GM19324 (cell line): ENCODE measurements around the gene STK32C.
"Not testable (repeated sequence)": the region's sequence is repeated elsewhere in the genome, so short reads cannot be mapped to it uniquely, and the experiment has no call there.

ENCODE experiments used
- ATAC-seq: cut with Tn5 transposase; IDR thresholded peaks from one replicate; pipeline ENCODE4 v1.9.1; 2021; ENCODE audit warnings: mild to moderate bottlenecking, moderate library complexity; ENCODE audit not compliant: unreplicated experiment, low FRiP score

STK32C gene

DNA sequence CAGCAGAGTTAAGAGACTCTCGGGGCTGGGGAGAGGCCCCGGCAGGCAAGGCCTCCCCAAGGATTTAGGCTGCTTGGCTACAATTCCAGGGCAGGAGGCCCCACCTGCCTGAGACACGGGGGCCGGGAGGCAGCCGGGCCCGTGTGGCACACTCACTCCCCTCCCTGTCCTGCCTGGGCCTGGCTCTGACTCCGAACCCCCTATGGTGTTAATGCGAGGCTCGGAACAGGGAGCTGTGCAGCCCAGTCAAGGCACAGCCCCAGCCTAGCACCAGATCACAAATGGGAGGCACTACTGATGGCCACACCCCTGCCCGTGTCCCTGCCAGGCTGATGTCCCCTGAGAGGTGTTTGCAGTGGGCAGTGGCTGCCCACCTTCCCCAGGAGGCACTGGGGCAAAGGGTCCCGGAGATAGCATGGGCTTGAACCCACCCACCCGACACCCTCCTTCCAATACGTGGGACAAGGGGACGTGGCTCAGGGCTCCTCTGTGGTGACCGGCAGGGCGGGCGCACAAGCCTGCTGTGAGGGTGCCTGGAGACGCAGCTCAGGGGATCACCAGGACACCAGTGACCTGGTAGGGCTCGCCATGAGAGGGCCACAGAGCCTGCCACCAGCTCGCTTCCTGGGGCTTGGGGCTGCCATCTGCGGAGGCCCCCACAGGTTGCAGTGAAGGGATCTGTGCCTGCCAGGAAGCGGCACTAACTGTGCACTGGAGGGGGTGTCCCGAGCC, 84.0 kb downstream of the STK32C start:
- ATAC-seq, result no peak

- ATAC-seq, result no peak
These were observed 84.6 kb downstream of the STK32C start for GRCh38 chr10:132223156-132223590.

- ATAC-seq, result no peak
These were observed 85.0 kb downstream of the STK32C start for GRCh38 chr10:132222726-132223125.

DNA sequence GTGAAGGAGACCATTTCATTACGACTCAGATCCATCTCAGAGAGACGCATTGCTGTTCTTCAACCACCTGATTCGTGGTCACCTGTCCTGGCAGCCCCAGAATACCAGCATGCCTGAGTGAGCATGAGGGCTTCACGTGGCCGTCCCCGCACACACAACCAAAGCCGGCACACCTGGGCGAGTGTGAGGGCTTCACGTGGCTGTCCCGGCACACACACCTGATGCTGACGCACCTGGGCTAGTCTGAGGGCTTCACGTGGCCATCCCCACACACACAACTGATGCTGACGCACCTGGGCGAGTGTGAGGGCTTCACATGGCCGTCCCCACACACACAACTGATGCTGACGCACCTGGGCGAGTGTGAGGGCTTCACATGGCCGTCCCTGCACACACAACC, 86.8 kb downstream of the STK32C start:
- not testable (repeated sequence) for ATAC-seq

DNA sequence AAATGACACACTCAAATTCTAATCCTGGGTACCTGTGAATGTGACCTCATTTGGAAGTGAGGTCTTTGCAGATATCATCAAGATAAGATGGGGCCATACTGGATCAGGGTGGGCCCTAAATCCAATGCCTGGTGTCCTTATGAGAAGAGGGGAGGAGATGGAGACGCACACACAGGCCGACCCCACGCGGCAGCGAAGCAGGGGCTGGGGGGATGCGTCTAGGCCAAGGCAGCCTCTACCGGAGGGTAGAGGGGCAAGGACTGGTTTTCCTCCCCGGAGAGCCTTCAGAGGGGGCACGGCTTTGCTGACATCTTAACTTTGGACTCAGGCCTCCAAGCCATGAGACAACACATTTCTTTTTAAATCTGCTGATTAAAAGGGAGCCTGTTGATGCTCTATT, 87.7 kb downstream of the STK32C start:
- ATAC-seq, result no peak

GRCh38 chr10:132219486-132219885, 88.3 kb downstream of the STK32C start:
- no peak for ATAC-seq

DNA sequence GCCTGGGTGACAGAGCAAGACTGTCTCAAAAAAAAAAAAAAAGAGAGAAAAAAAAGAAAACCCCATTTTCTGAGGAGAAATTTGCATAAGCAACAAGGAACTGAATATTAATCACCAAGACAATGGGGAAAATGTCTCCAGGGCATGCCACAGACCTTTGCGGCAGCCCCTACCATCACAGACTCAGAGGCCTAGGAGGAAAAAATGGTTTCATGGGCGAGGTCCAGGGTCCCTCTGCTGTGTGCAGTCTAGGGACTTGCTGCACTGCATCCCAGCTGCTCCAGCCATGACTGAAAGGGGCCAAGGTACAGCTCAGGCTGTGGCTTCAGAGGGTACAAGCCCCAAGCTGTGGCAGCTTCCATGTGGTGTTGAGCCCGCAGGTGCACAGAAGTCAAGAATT, 91.3 kb downstream of the STK32C start:
- not testable (repeated sequence) for ATAC-seq

DNA sequence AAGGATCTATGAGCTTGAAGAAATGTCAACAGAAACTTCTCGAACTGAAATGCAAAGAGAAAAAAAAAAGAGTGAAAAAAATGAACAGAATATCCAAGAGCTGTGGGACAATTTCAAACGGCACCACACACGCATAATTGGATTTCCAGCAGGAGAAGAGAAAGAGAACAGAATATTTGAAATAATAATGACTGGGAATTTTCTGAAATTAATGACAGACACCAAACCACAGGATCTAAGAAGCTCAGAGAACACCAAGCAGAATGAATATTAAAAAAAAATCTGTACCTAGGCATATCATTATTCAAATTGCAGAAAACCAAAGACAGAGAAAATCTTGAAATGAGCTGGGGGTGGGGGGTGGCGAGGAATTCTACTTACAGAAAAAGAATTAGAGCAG, 93.8 kb downstream of the STK32C start:
- no peak for ATAC-seq

- ATAC-seq, result no peak
These were observed 94.9 kb downstream of the STK32C start for GRCh38 chr10:132212816-132213215.

- ATAC-seq, result no peak
These were observed 96.5 kb downstream of the STK32C start for GRCh38 chr10:132211246-132211645.

DNA sequence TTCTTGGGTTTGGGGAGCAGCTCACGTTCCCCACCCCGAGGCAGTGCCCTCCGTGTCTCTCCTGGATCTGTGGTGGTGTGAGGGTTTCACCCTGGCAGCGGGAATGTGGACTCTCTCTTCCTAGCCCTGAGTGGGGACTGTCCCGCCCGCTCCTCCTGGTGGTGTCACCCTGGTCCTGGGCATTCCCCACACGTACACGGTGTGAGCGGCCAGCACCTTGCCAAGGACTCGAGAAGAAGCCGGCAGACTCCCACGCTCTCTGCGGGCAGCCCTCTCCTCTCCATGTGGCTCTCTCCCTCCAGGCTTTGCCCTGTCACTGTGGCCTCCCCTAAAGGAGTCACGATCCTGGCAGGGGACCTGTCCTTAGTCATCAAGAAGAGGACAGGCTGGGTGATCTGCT, 97.0 kb downstream of the STK32C start:
- no peak for ATAC-seq

DNA sequence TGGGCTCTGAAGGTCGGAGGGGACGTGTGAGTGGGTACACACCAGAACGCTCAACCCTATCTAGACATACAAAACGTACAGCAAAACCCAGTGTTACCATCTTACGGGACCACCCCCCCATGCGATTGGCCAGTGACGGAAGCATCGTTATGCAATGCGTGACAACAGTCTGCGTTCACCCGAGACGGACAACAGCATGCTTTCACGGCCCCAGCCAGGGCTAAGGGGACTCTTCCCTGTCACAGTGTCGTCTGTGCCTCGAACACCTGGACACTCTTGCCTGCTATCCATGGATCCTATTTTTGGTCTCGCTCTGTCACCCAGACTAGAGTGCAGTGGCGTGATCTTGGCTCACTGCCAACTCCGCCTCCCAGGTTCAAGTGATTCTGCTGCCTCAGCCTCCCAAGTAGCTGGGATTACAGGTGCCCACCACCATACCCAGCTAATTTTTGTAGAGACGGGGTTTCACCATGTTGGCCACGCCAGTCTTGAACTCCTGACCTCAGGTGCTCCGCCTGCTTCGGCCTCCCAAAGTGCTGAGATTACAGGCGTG, 97.7 kb downstream of the STK32C start:
- no peak for ATAC-seq

DNA sequence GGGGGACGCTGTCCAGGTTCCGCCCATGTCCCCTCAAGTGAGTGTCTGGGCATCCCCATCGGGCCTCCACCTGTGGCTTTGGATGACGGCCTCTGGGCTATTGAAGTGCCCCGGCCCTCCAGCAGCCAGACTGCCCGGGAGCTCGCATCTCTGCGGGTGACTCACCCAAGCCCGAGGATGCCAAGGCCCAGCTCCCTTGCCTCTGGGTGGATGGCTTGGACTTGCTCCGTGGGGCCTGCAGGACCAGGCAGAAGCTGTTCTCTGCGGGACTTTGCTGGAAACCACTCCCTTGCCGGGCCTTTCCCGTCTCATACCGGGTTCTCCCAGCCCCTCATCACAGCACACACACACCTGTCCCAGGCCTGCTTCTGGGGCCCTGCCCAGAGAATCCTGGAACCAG, 98.6 kb downstream of the STK32C start:
- no peak for ATAC-seq

DNA sequence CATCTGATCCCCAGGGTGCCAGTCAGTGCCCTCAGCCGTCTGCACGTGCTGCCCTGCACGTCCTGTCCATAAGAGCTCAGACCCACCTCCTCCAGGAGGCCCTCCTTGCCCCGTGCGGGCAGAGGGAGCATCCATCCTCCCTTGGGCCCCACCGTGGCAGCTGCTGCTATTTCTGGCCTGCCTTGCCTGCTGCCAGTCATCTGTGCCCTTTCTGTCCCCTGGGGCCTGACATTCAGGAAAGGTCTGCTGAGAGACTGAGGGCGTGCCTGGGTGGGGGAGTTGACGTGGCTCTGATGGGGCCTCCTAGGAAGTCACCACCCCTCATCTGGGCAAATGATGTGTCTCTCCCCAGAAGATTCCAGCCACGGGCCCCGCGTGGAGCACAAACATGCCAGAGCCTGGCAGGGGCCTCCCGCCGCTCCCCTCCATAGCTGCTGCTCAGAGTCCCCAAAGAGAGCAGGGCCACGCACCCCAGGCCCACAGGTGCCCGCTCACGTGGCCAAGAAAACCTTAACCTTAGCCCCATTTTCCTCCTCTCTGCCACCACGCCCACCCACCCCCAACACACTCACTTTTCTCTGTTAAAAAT, 99.2 kb downstream of the STK32C start:
- ATAC-seq, result no peak

GRCh38 chr10:132207536-132208461, 100.0 kb downstream of the STK32C start:
- no peak for ATAC-seq

DNA sequence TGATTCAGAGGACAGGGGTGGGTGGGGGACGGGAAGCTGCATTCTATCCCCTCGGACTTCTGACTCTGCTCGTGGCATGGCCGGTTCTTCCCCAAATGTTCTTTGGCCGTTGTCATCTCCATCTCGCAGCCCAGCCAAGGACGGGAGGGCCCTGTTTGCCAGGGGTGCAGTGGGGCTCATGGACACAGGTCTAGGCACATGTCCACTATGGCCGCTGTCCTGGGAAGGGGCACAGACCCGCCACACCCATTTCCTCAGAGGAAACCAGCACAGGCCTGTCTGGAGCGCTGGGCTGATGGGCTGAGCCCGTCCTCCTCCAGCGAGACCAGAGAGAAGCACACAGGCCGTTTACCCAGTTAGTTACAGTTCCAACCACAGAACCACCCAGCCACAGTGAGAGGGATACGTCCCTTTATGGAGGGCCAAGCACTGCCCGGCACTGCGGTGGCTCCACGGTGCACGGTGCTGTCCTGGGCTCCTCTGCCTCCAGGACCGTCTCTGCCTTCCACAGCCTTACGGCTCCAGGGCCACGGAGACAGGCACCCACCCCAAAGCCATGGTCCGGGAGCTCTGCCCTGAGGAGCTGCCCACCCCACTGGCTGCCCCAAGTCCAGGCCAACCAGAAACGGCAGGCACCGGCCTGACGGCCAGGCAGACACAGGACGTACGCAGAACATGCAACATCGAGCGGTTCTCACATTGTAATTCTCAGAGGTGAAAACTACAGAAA, 100.8 kb downstream of the STK32C start:
- ATAC-seq, result no peak

DNA sequence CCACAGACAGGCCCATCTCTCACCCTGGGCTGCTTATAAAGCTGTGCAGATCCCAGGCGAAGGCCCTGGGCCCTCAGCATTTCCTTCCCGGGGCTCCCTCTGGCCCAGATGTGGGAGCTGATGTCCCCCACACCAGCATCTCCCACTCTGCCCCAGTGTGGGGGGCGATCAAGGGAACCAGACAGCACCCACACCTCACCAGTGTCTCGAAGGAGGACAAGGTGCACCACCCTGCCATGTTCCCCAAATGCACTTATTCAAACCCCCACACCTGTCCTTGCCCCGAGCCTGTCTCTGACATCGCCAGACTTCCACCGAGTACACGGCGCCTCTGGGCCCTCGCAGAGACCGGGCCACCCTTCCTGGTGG, 101.4 kb downstream of the STK32C start:
- ATAC-seq, result no peak

DNA sequence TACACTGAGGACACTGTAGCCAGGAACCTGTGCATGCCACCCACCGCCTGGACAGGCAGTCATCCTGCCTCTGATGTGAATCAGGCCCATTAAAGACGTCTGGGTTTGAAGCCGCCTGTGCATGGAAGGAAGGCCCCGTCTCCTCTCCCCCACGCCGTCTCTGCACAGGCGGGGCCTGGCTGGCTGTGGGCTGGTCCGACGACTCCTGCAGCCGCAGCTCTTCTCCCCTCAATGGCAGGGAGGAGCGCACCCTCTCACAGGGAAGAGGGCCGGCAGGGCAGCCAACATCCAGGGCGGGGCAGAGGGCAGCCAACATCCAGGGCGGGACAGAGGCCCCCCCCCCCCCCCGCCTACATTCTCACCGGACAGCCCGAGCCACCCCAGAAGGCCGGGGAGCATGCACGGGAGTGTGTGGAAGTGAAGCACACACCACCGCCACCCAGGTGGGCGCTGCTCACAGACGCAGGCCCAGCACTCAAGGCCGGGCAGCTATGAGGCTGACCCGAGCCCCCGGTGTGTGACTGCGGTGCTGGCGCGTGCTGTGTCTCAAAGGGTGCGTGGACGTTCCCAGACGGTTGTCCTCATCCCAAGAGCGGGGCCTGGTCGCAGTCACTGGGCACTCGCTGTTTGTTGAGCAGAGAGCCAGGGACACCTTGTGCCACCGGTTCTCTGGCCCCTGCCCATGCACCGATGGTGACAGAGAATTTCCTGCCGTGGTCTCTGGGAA, 101.9 kb downstream of the STK32C start:
- no peak for ATAC-seq

DNA sequence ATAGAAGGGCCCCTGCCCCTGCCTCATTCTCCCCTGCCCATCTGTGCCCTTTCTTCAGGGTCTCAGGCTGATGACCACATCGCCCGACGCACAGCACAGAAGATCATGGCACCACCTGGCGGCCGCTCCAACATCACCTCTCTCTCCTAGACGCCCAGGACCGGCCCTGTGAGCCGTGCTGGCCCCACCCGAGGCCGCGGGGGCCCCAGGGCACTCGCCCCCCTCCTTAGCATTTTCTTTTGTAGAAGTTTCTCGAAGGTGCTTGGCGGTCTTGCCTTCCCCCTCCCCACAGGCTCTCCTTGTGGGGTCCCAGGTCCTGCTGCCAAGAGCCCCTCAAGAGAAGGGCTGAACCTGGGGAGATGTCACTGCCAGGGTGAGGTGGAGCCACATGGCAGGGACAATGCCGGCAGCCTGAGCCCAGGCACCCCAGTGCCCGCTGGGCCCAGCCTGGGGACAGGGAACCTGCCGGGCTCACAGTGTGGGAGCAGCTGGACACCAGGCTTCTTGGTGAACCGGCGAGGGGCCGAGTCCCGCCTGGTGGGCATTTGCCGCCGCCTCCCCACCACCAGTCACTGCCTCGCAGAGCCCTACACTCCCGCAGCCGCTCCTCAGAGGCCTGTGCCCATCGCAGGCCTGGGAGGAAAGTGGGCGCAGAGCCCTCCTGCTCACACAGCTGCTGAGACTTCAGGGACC, 102.8 kb downstream of the STK32C start:
- ATAC-seq, result no peak
